CD4-positive, alpha-beta T cell treated with Interleukin-1 beta for 1 hour (primary cell): ENCODE measurements around the gene ASXL2.

Source experiments
- DNase-seq, 2 donors: peaks; one replicate each; pipeline ENCODE4 v3.0.0-alpha.2; 2020 to 2022

ASXL2 gene

GRCh38 chr2:25794544-25795276 lies 83.6 kb downstream of the ASXL2 start:
- DNase-seq, result peak in 1 of 2 donors; percentile 57

- DNase-seq, result peak in 1 of 2 donors; percentile 17
Observed at GRCh38 chr2:25790074-25790790, 88.1 kb downstream of the ASXL2 start.

GRCh38 chr2:25788457-25788856 lies 89.8 kb downstream of the ASXL2 start:
- DNase-seq, result no peak

- no peak for DNase-seq
Observed at GRCh38 chr2:25787020-25787419, 91.3 kb downstream of the ASXL2 start.

- no peak for DNase-seq
Observed at GRCh38 chr2:25784404-25784803, 93.9 kb downstream of the ASXL2 start.

- no peak for DNase-seq
Observed at GRCh38 chr2:25777077-25777476, 101.2 kb downstream of the ASXL2 start.

- no peak for DNase-seq
Observed at GRCh38 chr2:25772078-25772477, 106.2 kb downstream of the ASXL2 start.

GRCh38 chr2:25763575-25763974 lies 114.7 kb downstream of the ASXL2 start:
- no peak for DNase-seq

GRCh38 chr2:25760297-25760696 lies 118.0 kb downstream of the ASXL2 start:
- no peak for DNase-seq

- DNase-seq, result no peak
Observed at GRCh38 chr2:25758348-25758747, 119.9 kb downstream of the ASXL2 start.

GRCh38 chr2:25757906-25758305 lies 120.4 kb downstream of the ASXL2 start:
- DNase-seq, result no peak

GRCh38 chr2:25756536-25756935 lies 121.8 kb downstream of the ASXL2 start:
- DNase-seq, result no peak

- DNase-seq, result no peak
Observed at GRCh38 chr2:25749676-25750075, 128.6 kb downstream of the ASXL2 start.

GRCh38 chr2:25744055-25744454 lies 134.2 kb downstream of the ASXL2 start:
- no peak for DNase-seq

- peak in 1 of 2 donors; percentile 27 for DNase-seq
Observed at GRCh38 chr2:25743132-25743830, 135.0 kb downstream of the ASXL2 start.

GRCh38 chr2:25742501-25742900 lies 135.8 kb downstream of the ASXL2 start:
- no peak for DNase-seq

GRCh38 chr2:25740810-25741381 lies 137.4 kb downstream of the ASXL2 start:
- DNase-seq, result no peak

- no peak for DNase-seq
Observed at GRCh38 chr2:25738383-25739343, 139.6 kb downstream of the ASXL2 start.

- DNase-seq, result no peak
Observed at GRCh38 chr2:25736899-25737515, 141.3 kb downstream of the ASXL2 start.

GRCh38 chr2:25735835-25736234 lies 142.5 kb downstream of the ASXL2 start:
- no peak for DNase-seq

- DNase-seq, result no peak
Observed at GRCh38 chr2:25728559-25728958, 149.7 kb downstream of the ASXL2 start.

GRCh38 chr2:25726522-25726921 lies 151.8 kb downstream of the ASXL2 start:
- DNase-seq, result no peak
